ENCODE measurements around the gene C1QL1.

The C1QL1 gene

GRCh38 chr17:44983563-44983962 is 15.5 kb upstream of the C1QL1 start:
- TF ChIP-seq EZH2 (IDR thresholded peaks at IDR 0.05; ENCODE audit: borderline replicate concordance, low read length) (no peak), CTCF (IDR thresholded peaks at IDR 0.05; ENCODE audit: low read length) (no peak)
- Histone ChIP-seq H4K20me1 (ENCODE audit: insufficient read depth, low read length) (no peaks in the 10 kb centered on the region), H3K79me2 (ENCODE audit: insufficient read depth, low read length) (no peaks in the 10 kb centered on the region), H3K9me2 (ENCODE audit: low read depth, low read length) (no peaks in the 10 kb centered on the region), H3K27ac (ENCODE audit: low read depth, low read length, poor library complexity, severe bottlenecking) (no peak overlapping the region), H3K4me3 (ENCODE audit: low read depth, low read length, poor library complexity, severe bottlenecking) (no peak overlapping the region), H3K4me1 (ENCODE audit: insufficient read depth, low read length, severe bottlenecking) (peaks cover 9% of the 10 kb centered on the region), H3K27me3 (ENCODE audit: insufficient read depth, low read length) (peaks cover 9% of the 10 kb centered on the region; the same call in 1 of the 2 replicates), H3K36me3 (ENCODE audit: insufficient read depth, low read length) (no peaks in the 10 kb centered on the region), H3K4me2 (ENCODE audit: low read length) (no peak overlapping the region), H3K9me3 (ENCODE audit: low read length) (no peaks in the 10 kb centered on the region), H3F3A (ENCODE audit: insufficient read depth, low read length) (no peaks in the 10 kb centered on the region), H3K9ac (ENCODE audit: low read length) (no peak overlapping the region), H2AFZ (ENCODE audit: low read length) (no peak overlapping the region)

DNA sequence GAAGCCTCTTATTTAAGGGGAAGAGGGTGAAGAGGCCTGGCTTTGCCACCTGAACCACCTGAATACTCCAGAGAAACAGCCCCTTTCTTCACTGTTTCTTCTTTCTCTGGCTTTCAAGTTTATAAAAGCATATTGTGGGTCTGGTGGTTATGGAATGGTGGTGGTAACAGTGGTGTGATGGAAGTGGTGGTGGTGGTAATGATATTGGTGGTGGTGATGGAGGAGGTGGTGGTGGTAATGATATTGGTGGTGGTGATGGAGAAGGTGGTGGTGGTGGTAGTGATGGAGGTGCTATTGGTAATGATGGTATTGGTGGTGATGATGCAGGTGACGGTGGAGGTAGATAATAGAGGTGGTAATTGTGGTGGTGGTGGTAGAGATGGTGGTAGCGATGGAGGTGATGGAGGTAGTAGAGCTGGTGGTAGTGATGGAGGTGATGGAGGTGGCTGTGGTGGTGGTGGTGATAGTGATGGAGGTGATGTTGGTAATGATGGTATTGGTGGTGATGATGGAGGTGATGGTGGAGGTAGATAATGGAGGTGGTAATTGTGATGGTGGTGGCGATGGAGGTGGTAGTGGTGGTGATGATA is 14.1 kb upstream of the C1QL1 start:
- TF ChIP-seq EZH2 (IDR thresholded peaks at IDR 0.05; ENCODE audit: borderline replicate concordance, low read length) (no peak), CTCF (IDR thresholded peaks at IDR 0.05; ENCODE audit: low read length) (no peak)
- H3K27ac ChIP-seq (ENCODE audit: low read depth, low read length, poor library complexity, severe bottlenecking) = no peak overlapping the region

GRCh38 chr17:44981221-44981968 is 13.3 kb upstream of the C1QL1 start:
- Histone ChIP-seq H3K4me2 (ENCODE audit: low read length) (no peak overlapping the region), H3K36me3 (ENCODE audit: insufficient read depth, low read length) (no peaks in the 10 kb centered on the region), H3K9me3 (ENCODE audit: low read length) (no peaks in the 10 kb centered on the region), H3K27me3 (ENCODE audit: insufficient read depth, low read length) (peaks cover 21% of the 10 kb centered on the region), H3F3A (ENCODE audit: insufficient read depth, low read length) (no peaks in the 10 kb centered on the region), H3K27ac (ENCODE audit: low read depth, low read length, poor library complexity, severe bottlenecking) (no peak overlapping the region), H3K9me2 (ENCODE audit: low read depth, low read length) (no peaks in the 10 kb centered on the region), H3K4me1 (ENCODE audit: insufficient read depth, low read length, severe bottlenecking) (no peaks in the 10 kb centered on the region), H3K4me3 (ENCODE audit: low read depth, low read length, poor library complexity, severe bottlenecking) (no peak overlapping the region), H3K9ac (ENCODE audit: low read length) (no peak overlapping the region), H3K79me2 (ENCODE audit: insufficient read depth, low read length) (no peaks in the 10 kb centered on the region), H4K20me1 (ENCODE audit: insufficient read depth, low read length) (no peaks in the 10 kb centered on the region), H2AFZ (ENCODE audit: low read length) (no peak overlapping the region)
- TF ChIP-seq EZH2 (IDR thresholded peaks at IDR 0.05; ENCODE audit: borderline replicate concordance, low read length) = no peak
- no peak for TF ChIP-seq CTCF (IDR thresholded peaks at IDR 0.05; ENCODE audit: low read length)

More for the DNA sequence above, 14.1 kb upstream of the C1QL1 start:
- H3K9me2 ChIP-seq (ENCODE audit: low read depth, low read length) = no peaks in the 10 kb centered on the region
- no peaks in the 10 kb centered on the region for H3F3A ChIP-seq (ENCODE audit: insufficient read depth, low read length)
- no peaks in the 10 kb centered on the region for H4K20me1 ChIP-seq (ENCODE audit: insufficient read depth, low read length)
- peaks cover under 1% of the 10 kb centered on the region for H3K4me1 ChIP-seq (ENCODE audit: insufficient read depth, low read length, severe bottlenecking)
- H3K79me2 ChIP-seq (ENCODE audit: insufficient read depth, low read length) = no peaks in the 10 kb centered on the region
- no peak overlapping the region for H2AFZ ChIP-seq (ENCODE audit: low read length)
- no peak overlapping the region for H3K4me3 ChIP-seq (ENCODE audit: low read depth, low read length, poor library complexity, severe bottlenecking)
- H3K9ac ChIP-seq (ENCODE audit: low read length) = no peak overlapping the region
- no peaks in the 10 kb centered on the region for H3K9me3 ChIP-seq (ENCODE audit: low read length)
- peaks cover 21% of the 10 kb centered on the region for H3K27me3 ChIP-seq (ENCODE audit: insufficient read depth, low read length)
- no peak overlapping the region for H3K4me2 ChIP-seq (ENCODE audit: low read length)
- H3K36me3 ChIP-seq (ENCODE audit: insufficient read depth, low read length) = no peaks in the 10 kb centered on the region

All from OCI-LY1 (cell line).